Spinal cord (tissue), 10 donors: ENCODE measurements around the gene CENPW. TPM values are rescaled to one million over a fixed set of nuclear protein-coding genes. Genes with fewer than 3 reads are reported as not detected.

ENCODE experiments used
- DNase-seq, 6 donors: peaks; one replicate each; pipeline versions ENCODE4 v3.0.0 to v3.0.0-alpha.2; 2013 to 2015; ENCODE audit warnings: low spot score in 6 of 6, low read depth in 4 of 6
- H3K27ac ChIP-seq: one replicate; pipeline ENCODE4 v1.5.1; 2013; ENCODE audit warnings: low read depth, low read length, control low read depth
- H3K27me3 ChIP-seq: one replicate; pipeline ENCODE4 v1.6.1; 2013; ENCODE audit warnings: low read length; ENCODE audit not compliant: control insufficient read depth, insufficient read depth
- H3K36me3 ChIP-seq: one replicate; pipeline ENCODE4 v1.6.1; 2013; ENCODE audit warnings: low read length; ENCODE audit not compliant: control insufficient read depth, insufficient read depth
- H3K4me1 ChIP-seq: one replicate; pipeline ENCODE4 v1.6.1; 2013; ENCODE audit warnings: low read length; ENCODE audit not compliant: control insufficient read depth, insufficient read depth
- H3K4me3 ChIP-seq: one replicate; pipeline ENCODE4 v1.5.1; 2013; ENCODE audit warnings: low read depth, low read length, control low read depth
- H3K9me3 ChIP-seq: one replicate; pipeline ENCODE4 v1.6.1; 2013; ENCODE audit warnings: low read length; ENCODE audit not compliant: control insufficient read depth, insufficient read depth
- WGBS: methylation state at CpG from one replicate; pipeline ENCODE4 v1.1.5; 2013; ENCODE audit warnings: missing lambda C conversion rate; ENCODE audit not compliant: insufficient coverage; 5-methylcytosine and 5-hydroxymethylcytosine counted together
- polyA plus RNA-seq, 2 donors: library from polyadenylated mRNA; unstranded; fragments of 120-200 nt; gene quantifications; one replicate each; pipeline ENCODE4 v1.2.1, GENCODE V29; 2013; ENCODE audit not compliant: insufficient read length in 2 of 2
- total RNA-seq, 2 donors: library from RNA; depleted of rRNA in 1 of 2; stranded (reverse); fragments of 120-200 nt in 1 of 2; fragments of >200 nt in 1 of 2; gene quantifications; one replicate each; pipeline versions ENCODE4 v1.2.3 to v1.2.4, GENCODE V29; 2013 to 2014
- donor health status: healthy.

The CENPW gene
- total and polyA plus RNA-seq, 4 donors: 3.7 to 15.9 (median 12.0) TPM

DNA sequence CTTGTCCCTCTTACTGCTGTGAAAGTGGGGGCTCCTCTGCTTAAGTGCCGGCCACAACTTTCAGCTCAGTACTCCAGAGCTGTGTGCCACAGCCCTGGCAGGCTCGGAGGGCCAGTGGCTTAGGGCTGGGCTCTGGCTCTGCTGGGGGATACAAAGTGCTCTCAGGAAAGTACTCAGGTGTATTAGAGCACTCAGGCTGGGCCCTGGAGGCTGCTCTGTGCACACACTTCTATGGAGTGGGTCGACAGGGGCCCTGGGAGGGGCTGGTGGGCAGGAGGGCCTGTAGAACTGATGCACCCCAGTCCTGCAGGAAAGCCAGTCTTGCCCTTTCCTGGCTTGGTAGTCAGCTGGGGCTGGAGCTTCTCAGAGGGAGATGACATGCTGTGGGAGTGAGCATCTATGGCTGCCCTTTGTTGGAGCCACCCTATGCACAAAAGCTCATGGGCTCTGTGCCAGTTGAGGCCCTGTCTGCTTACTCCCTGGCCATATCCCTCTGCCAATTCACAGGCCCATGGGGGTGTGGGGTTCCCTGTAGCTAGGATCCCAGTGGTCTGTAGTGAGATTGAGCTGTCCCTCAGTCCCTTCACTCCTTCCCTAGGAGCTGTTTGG, 22.0 kb downstream of the CENPW start:
- Histone ChIP-seq H3K27me3 (no peaks in the 10 kb centered on the region), H3K9me3 (peaks cover 5% of the 10 kb centered on the region), H3K4me1 (no peaks in the 10 kb centered on the region), H3K36me3 (no peaks in the 10 kb centered on the region), H3K4me3 (no peak overlapping the region), H3K27ac (no peak overlapping the region)
- peak in 2 of 6 donors; percentile 3 to 9 for DNase-seq
- 93% methylated on average over 3 of the region's 3 CpGs for WGBS

DNA sequence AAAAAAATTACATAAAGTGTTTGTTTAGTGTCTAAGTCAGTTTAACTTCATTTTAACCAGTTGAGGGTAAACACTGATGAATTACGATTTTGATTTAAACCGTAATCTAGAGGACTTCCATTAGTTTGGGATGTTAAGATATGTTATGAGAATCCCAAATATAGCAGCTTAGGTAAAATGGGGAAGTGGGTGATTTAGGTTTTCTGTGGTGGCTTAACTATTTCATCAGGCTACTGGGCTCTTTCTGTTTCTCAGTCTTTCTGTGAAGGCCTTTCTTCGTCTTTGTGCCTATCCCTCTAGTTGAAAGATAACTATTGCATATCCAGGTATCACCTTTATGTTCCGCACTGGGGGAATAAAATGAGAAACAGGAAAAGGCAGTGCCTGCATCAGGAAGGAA, 27.9 kb downstream of the CENPW start:
- H3K4me3 ChIP-seq: no peak overlapping the region
- no peak overlapping the region for H3K27ac ChIP-seq
- 83% methylated on average over 1 of the region's 4 CpGs for WGBS
- H3K9me3 ChIP-seq: no peaks in the 10 kb centered on the region
- no peaks in the 10 kb centered on the region for H3K27me3 ChIP-seq
- H3K4me1 ChIP-seq: no peaks in the 10 kb centered on the region
- no peak for DNase-seq
- no peaks in the 10 kb centered on the region for H3K36me3 ChIP-seq

DNA sequence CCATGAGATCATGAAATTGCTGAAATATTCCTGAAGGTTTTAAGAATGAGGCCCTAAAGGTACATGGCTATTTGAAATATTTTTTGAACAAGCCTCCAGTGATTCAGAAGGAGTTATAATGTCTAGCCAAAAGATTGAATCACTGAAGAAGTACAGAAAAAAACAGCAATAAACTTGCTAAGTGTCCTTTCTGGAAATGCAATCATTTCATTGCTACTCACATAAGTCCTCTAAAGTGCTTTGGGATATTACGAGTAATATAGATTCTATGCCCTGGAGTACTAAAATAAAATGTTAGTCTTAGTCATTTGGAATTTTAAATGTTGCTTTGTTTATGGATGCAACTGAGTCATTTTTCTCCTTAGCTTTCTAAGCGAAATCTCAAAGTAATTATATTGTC, 32.7 kb downstream of the CENPW start:
- H3K36me3 ChIP-seq: no peaks in the 10 kb centered on the region
- WGBS: no CpG with 5 or more reads among the region's 2 CpGs

DNA sequence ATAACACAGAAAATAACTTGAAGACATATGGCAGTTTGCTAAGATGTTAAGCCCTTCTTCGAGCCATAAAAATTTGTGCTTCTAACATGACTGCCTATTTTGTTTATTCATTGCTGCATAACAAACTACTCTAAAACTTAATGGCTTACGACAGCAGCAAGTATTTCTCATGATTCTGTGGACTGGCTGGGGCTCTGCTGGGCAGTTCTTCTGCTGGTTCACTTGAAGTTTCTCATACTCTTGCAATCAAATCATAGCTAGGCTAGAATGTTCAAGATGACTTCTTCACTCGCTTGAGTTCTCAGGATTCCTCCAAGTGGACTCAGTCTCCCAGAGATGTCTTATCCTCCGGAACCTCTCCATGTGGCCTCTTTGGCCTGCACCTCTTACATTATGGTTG, 33.4 kb downstream of the CENPW start:
- Histone ChIP-seq H3K36me3 (no peaks in the 10 kb centered on the region), H3K9me3 (no peaks in the 10 kb centered on the region), H3K27me3 (no peaks in the 10 kb centered on the region), H3K4me1 (no peaks in the 10 kb centered on the region), H3K27ac (no peak overlapping the region), H3K4me3 (no peak overlapping the region)
- 100% methylated on average over 1 of the region's 4 CpGs for WGBS
- no peak for DNase-seq

More for the DNA sequence above, 32.7 kb downstream of the CENPW start:
- peak in 2 of 6 donors; percentile 2 to 38 for DNase-seq
- no peak overlapping the region for H3K27ac ChIP-seq
- no peaks in the 10 kb centered on the region for H3K9me3 ChIP-seq
- no peak overlapping the region for H3K4me3 ChIP-seq
- no peaks in the 10 kb centered on the region for H3K27me3 ChIP-seq
- H3K4me1 ChIP-seq: no peaks in the 10 kb centered on the region

DNA sequence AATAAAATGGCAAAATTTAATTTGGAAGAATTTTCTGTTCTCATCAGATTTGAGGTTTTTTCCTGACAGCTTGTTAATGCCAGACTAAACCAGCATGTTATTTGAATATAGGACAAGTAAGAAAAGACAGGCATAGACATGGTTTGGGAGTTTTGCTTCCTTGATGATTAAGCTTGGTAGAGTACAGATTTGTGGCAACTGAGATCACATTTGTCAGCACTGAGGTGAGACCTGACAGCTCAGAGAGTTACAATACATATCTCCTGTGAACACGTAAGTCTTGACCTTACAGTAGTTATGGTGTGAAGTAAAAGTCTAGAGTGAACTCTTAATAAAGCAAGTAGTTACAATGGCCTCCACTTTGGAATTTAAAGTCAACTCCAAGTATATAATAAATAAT, 34.5 kb downstream of the CENPW start:
- Histone ChIP-seq H3K4me1 (no peaks in the 10 kb centered on the region), H3K4me3 (no peak overlapping the region), H3K9me3 (no peaks in the 10 kb centered on the region), H3K27me3 (no peaks in the 10 kb centered on the region), H3K27ac (no peak overlapping the region), H3K36me3 (no peaks in the 10 kb centered on the region)
- DNase-seq: no peak
- no CpG with 5 or more reads among the region's 1 CpG for WGBS

DNA sequence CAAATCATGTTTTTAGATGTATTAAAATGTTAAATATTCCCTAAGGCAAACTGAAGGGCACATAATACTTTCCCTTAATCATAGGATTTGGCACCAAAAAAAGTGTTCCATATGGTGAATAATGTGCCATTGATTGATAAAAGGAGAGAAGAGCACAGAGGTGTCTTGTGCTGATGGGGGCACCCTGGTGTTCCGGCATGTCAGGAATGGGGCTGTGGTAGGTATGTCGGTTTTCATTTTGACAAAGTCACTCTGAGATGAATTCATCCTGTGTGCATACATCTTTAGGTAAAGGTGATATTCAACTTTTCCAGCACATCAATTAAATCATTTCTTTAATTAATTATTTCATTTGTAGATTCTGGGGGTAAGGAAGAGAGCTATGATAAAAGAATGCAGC, 36.8 kb downstream of the CENPW start:
- DNase-seq: no peak
- Histone ChIP-seq H3K9me3 (no peaks in the 10 kb centered on the region), H3K36me3 (no peaks in the 10 kb centered on the region), H3K27ac (no peak overlapping the region), H3K4me3 (no peak overlapping the region), H3K4me1 (no peaks in the 10 kb centered on the region), H3K27me3 (no peaks in the 10 kb centered on the region)
- WGBS: no CpG with 5 or more reads among the region's 2 CpGs

DNA sequence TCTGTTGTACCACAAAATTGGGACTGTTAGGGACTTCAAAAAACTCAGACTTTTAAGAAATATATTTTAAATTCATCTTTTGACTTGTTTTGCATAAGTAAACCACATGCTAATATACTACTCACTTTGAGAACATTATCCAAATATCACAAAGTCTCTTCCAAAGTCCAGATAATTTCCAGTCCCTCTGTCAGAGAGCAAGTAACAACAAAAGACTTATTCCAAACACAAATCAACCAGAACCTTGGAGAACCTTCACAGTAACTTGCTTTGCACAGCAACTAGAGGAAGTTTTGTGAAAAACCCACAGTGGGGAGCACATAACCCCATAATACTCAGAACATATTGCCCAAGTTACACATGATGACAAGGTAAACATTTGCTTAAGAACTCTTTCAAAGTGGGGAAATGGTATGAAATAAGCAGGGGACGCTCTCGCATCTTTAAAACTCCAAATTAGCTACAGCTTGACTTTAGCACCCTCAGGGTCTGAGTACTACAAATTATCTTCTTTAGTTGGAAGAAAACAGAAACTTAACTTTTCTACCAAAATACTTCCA, 37.8 kb downstream of the CENPW start:
- Histone ChIP-seq H3K4me3 (no peak overlapping the region), H3K27me3 (no peaks in the 10 kb centered on the region), H3K9me3 (no peaks in the 10 kb centered on the region), H3K36me3 (no peaks in the 10 kb centered on the region), H3K27ac (no peak overlapping the region), H3K4me1 (no peaks in the 10 kb centered on the region)
- no peak for DNase-seq
- WGBS: no CpG with 5 or more reads among the region's 2 CpGs

DNA sequence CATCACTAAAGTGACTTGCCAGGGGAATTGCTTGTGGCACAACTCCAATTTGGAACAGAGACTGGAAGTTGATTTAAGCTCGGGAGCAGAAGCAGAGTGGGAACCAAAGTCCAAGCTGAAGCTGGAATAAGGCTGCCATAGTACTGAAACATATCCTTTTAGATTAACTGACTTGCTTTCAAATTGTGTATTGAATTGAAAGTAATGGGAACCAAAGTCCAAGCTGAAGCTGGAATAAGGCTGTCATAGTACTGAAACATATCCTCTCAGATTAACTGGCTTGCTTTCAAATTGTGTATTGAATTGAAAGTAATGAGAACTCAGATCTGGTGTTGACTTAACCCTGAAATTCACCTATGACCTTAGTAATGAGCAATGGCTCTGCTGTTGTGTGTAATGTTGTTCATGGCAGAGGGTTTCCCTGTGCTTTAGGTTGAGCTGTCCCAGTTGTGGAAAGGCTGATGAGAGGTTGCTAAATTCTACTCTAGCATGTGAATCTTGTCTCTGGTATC, 40.2 kb downstream of the CENPW start:
- Histone ChIP-seq H3K27ac (no peak overlapping the region), H3K36me3 (no peaks in the 10 kb centered on the region), H3K4me1 (no peaks in the 10 kb centered on the region), H3K4me3 (no peak overlapping the region), H3K27me3 (no peaks in the 10 kb centered on the region), H3K9me3 (peaks cover 8% of the 10 kb centered on the region)
- DNase-seq: no peak
- WGBS: no CpG with 5 or more reads among the region's 1 CpG

DNA sequence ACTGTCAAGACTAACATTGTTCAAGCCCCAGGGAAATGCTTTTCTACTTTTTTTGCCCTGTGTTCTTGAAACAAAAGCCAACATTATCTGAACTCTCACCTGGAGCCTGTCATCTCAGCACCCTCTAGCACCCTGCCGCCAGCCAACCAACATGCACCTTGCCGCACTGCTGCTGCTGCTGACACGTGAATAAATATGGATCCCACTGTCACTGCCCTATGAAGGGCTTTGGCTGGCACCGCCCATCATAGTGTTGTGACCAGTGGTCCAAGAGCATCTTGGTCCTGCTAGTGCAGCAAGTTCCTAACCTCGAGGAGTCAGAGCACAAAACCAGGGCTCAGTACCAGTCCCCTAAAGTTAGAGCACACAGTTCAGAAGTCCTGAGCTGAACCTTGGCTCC, 41.6 kb downstream of the CENPW start:
- Histone ChIP-seq H3K9me3 (peaks cover 8% of the 10 kb centered on the region), H3K36me3 (no peaks in the 10 kb centered on the region), H3K27ac (no peak overlapping the region), H3K4me3 (no peak overlapping the region), H3K4me1 (no peaks in the 10 kb centered on the region), H3K27me3 (no peaks in the 10 kb centered on the region)
- WGBS: 92% methylated on average over 5 of the region's 5 CpGs
- no peak for DNase-seq

DNA sequence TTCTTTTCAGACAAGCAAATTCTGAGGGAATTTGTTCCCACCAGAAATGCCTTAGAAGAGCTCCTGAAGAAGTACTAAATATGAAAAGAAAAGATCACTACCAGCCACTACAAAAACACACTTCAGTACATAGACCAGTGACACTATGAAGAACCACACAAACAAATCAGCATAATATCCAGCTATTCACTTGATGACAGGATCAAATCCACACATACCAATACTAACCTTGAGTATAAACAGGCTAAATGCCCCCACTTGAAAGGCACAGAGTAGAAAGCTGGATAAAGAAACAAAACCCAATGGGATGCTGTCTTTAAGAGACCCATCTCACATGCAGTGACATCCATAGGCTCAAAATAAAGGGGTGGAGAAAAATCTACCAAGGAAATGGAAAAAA, 43.3 kb downstream of the CENPW start:
- H3K36me3 ChIP-seq: no peaks in the 10 kb centered on the region
- H3K27ac ChIP-seq: no peak overlapping the region
- H3K27me3 ChIP-seq: no peaks in the 10 kb centered on the region
- H3K9me3 ChIP-seq: peaks cover 8% of the 10 kb centered on the region
- no peak for DNase-seq
- H3K4me3 ChIP-seq: no peak overlapping the region
- H3K4me1 ChIP-seq: no peaks in the 10 kb centered on the region
